ENCODE data around the gene MLLT6. TPM values are rescaled to one million over a fixed set of nuclear protein-coding genes. Genes with fewer than 3 reads are reported as not detected.
A peak's percentile ranks its signal among the peaks of the same experiment; 100 is the strongest.

The MLLT6 gene
- total and polyA plus RNA-seq, 2 of the 13 experiments (the other 11 are each of a cell fraction or from before 2014, with no cell fraction given) = 50.7 to 69.5 TPM

DNA sequence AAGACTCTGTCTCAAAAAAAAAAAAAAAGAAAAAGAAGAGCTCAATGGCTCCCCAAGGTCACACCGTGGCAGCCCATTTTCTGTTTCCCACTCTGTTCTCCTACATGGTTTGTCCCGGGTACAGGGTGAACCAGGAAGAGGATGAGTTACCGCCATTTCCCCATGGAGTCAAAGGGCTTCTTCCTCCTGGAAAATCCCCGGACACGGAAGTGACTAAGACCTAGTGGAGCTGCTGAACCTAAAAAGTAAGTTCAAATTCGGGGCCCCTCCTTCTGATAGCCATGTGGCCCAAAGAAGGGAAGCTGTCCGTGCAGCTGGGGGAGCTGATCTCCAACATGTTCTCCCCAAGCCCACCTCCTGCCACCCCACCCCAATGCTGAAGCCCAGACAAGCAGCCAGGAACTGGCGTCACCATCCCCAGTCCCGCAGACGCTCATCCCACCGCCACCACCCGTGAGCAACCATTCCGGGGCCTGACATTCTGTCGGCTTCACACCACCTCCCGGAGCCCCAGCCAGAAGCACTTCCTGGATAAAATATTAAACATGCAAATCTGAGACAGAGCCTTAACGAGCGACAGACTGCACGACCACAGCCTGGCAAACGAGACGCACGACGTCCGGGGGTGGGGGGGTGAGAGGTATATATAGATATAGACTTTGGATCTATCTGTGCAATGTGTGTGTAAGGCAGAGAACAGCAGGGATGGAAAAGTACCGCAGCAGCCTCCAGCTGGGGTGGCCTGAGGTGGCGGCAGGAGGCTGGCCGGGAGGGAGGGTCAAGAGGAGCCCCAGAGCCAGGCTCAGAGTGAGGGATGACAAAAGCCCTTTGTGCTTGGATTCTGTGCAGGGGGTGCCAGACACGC, 47.9 kb upstream of the MLLT6 start (continued):
- TF ChIP-seq, protein P1, sequence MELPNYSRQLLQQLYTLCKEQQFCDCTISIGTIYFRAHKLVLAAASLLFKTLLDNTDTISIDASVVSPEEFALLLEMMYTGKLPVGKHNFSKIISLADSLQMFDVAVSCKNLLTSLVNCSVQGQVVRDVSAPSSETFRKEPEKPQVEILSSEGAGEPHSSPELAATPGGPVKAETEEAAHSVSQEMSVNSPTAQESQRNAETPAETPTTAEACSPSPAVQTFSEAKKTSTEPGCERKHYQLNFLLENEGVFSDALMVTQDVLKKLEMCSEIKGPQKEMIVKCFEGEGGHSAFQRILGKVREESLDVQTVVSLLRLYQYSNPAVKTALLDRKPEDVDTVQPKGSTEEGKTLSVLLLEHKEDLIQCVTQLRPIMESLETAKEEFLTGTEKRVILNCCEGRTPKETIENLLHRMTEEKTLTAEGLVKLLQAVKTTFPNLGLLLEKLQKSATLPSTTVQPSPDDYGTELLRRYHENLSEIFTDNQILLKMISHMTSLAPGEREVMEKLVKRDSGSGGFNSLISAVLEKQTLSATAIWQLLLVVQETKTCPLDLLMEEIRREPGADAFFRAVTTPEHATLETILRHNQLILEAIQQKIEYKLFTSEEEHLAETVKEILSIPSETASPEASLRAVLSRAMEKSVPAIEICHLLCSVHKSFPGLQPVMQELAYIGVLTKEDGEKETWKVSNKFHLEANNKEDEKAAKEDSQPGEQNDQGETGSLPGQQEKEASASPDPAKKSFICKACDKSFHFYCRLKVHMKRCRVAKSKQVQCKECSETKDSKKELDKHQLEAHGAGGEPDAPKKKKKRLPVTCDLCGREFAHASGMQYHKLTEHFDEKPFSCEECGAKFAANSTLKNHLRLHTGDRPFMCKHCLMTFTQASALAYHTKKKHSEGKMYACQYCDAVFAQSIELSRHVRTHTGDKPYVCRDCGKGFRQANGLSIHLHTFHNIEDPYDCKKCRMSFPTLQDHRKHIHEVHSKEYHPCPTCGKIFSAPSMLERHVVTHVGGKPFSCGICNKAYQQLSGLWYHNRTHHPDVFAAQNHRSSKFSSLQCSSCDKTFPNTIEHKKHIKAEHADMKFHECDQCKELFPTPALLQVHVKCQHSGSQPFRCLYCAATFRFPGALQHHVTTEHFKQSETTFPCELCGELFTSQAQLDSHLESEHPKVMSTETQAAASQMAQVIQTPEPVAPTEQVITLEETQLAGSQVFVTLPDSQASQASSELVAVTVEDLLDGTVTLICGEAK (IDR thresholded peaks at IDR 0.05) = no peak
- TF ChIP-seq, protein P1 (CRISPR knock-in tag; IDR thresholded peaks at IDR 0.05) = peak; percentile 63; the same call in 1 of the 2 replicates
- TF ChIP-seq ZFP62 (CRISPR knock-in tag; IDR thresholded peaks at IDR 0.05) (no peak), ZNF691 (CRISPR knock-in tag; IDR thresholded peaks at IDR 0.05; ENCODE audit: borderline replicate concordance, low read depth) (no peak), ELF3 (CRISPR knock-in tag; IDR thresholded peaks at IDR 0.05) (peak; percentile 88), AKAP8 (CRISPR knock-in tag; IDR thresholded peaks at IDR 0.05) (0 out of 2 replicates have a peak, but pooled peaks have one; percentile 22), ZZZ3 (CRISPR knock-in tag; IDR thresholded peaks at IDR 0.05; ENCODE audit: borderline replicate concordance) (no peak; the same call in 1 of the 2 replicates), NCOR1 (IDR thresholded peaks at IDR 0.05; ENCODE audit: borderline replicate concordance, low read length) (peak; percentile 94; the same call in 1 of the 2 replicates), CBX5 (CRISPR knock-in tag; IDR thresholded peaks at IDR 0.05; ENCODE audit: borderline replicate concordance) (no peak), PHF5A (CRISPR knock-in tag; IDR thresholded peaks at IDR 0.05; ENCODE audit: low read depth, unreplicated experiment) (peak; percentile 74), SIN3B (IDR thresholded peaks at IDR 0.05; ENCODE audit: low read length) (0 out of 2 replicates have a peak, but pooled peaks have one; percentile 29), ZNF644 (CRISPR knock-in tag; IDR thresholded peaks at IDR 0.05; ENCODE audit: low read depth) (peak; percentile 70; the same call in 1 of the 2 replicates), KLF16 (CRISPR knock-in tag; IDR thresholded peaks at IDR 0.05) (peak in 1 of 2 experiments; percentile 95; a peak in 2 of 4 replicates), ARNT2 (CRISPR knock-in tag; IDR thresholded peaks at IDR 0.05; ENCODE audit: low read depth) (peak; percentile 42; the same call in 1 of the 2 replicates)
- TF ChIP-seq, protein P2, sequence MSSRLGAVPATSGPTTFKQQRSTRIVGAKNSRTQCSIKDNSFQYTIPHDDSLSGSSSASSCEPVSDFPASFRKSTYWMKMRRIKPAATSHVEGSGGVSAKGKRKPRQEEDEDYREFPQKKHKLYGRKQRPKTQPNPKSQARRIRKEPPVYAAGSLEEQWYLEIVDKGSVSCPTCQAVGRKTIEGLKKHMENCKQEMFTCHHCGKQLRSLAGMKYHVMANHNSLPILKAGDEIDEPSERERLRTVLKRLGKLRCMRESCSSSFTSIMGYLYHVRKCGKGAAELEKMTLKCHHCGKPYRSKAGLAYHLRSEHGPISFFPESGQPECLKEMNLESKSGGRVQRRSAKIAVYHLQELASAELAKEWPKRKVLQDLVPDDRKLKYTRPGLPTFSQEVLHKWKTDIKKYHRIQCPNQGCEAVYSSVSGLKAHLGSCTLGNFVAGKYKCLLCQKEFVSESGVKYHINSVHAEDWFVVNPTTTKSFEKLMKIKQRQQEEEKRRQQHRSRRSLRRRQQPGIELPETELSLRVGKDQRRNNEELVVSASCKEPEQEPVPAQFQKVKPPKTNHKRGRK (CRISPR knock-in tag; IDR thresholded peaks at IDR 0.05) = no peak

All from HepG2 (cell line).